Measurements from ENCODE around the gene ANKH. TPM values are rescaled to one million over a fixed set of nuclear protein-coding genes. Genes with fewer than 3 reads are reported as not detected.

ANKH gene
- polyA plus RNA-seq, 1 donor (not counting 4 experiments of a cell fraction or from before 2014, with no cell fraction given), result 13.8 TPM

DNA sequence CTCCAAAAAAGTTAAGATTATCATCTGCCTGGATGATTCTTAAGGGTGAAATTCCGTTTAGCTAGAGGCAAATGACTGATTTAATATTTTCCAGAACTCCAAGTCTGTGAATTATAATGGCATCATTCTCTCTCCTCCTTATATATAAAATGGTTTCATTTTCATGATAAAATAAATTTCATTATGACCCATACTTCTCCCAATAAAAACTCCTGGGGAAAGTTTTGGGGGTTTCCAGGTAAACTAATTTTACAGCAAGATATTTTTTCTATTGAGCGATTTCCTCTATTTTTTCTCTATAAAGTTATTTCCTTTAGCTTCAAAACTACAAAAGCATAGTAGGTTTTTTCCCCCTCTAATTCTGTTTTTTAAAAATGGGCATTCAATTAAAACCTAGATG lies 214.7 kb downstream of the ANKH start:
- Histone ChIP-seq H3K36me3 (ENCODE audit: control insufficient read depth in 2 of 2, extremely low read depth in 1 of 2, insufficient read depth in 2 of 2, low read length in 2 of 2) (no peaks in the 10 kb centered on the region), H3K4me1 (ENCODE audit: control insufficient read depth, extremely low read depth, insufficient read depth, low read length) (peaks cover 27% of the 10 kb centered on the region), H3K4me2 (ENCODE audit: control insufficient read depth, extremely low read depth, insufficient read depth, low read depth, low read length) (no peak overlapping the region), H3K9me1 (ENCODE audit: control insufficient read depth, extremely low read depth, insufficient read depth, low read length) (no peaks in the 10 kb centered on the region), H3K9ac (ENCODE audit: control insufficient read depth, extremely low read depth, insufficient read depth, low read length) (no peak overlapping the region), H4K20me1 (ENCODE audit: control insufficient read depth, extremely low read depth, insufficient read depth, low read length) (no peaks in the 10 kb centered on the region), H3K27ac (ENCODE audit: control insufficient read depth, insufficient read depth, low read length) (no peak overlapping the region), H3K9me3 (ENCODE audit: control insufficient read depth, low read depth, low read length) (no peaks in the 10 kb centered on the region), H3K4me3 (ENCODE audit: control insufficient read depth in 2 of 3, extremely low read depth in 1 of 3, insufficient read depth in 2 of 3, low read depth in 1 of 3, low read length in 3 of 3) (no peak overlapping the region), H3K79me2 (ENCODE audit: control insufficient read depth, insufficient read depth, low read length) (no peaks in the 10 kb centered on the region), H2AFZ (ENCODE audit: control insufficient read depth, low read length) (no peak overlapping the region), H3K27me3 (ENCODE audit: control insufficient read depth, extremely low read depth, insufficient read depth, low read length) (no peaks in the 10 kb centered on the region)
- dilution Hi-C loops (cut with MboI; ENCODE audit: extremely low pct_ligation_motif_present, low sequenced_read_pairs), result no loop called here
- DNase-seq (ENCODE audit: low read depth, low spot score) (no peak), FAIRE-seq (no peak)
- TF ChIP-seq EZH2 (IDR thresholded peaks at IDR 0.05; ENCODE audit: low read length), result no peak
- TF ChIP-seq, protein P1, sequence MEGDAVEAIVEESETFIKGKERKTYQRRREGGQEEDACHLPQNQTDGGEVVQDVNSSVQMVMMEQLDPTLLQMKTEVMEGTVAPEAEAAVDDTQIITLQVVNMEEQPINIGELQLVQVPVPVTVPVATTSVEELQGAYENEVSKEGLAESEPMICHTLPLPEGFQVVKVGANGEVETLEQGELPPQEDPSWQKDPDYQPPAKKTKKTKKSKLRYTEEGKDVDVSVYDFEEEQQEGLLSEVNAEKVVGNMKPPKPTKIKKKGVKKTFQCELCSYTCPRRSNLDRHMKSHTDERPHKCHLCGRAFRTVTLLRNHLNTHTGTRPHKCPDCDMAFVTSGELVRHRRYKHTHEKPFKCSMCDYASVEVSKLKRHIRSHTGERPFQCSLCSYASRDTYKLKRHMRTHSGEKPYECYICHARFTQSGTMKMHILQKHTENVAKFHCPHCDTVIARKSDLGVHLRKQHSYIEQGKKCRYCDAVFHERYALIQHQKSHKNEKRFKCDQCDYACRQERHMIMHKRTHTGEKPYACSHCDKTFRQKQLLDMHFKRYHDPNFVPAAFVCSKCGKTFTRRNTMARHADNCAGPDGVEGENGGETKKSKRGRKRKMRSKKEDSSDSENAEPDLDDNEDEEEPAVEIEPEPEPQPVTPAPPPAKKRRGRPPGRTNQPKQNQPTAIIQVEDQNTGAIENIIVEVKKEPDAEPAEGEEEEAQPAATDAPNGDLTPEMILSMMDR (optimal IDR thresholded peaks at IDR 0.05 in 1 of 3, IDR thresholded peaks at IDR 0.05 in 1 of 3, conservative IDR thresholded peaks at IDR 0.05 in 1 of 3; ENCODE audit: extremely low read depth in 1 of 3, insufficient read depth in 2 of 3, low read length in 3 of 3), result no peak

DNA sequence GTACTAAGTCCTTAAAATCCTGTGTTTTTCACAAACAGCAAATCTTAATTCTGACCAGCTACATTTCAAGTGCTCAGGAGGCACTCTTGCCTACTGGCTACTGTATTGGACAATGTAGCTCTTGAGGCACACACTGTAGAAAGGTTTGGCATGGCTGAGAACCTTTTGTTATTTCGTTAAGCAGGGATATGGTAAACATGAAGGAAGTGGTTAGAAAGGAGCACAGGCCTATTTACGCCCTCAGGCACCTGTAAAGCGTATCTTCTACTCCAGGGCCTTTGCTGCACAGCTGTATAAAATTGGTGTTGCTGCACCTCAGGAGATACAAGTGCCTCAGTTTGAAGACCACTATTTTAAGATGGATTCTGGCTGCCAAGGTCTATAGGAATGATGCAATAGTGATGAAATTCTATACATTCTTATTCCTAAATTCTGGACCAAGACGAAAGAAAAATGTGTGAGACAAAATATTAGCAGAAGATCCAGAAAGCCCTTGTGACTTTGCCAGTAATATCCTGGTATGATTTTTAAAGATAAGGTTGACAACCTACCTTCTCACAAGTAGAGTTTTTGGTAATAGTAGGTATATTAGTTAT lies 216.3 kb downstream of the ANKH start:
- Histone ChIP-seq H3K4me1 (ENCODE audit: control insufficient read depth, extremely low read depth, insufficient read depth, low read length) (peaks cover 12% of the 10 kb centered on the region), H3K79me2 (ENCODE audit: control insufficient read depth, insufficient read depth, low read length) (no peaks in the 10 kb centered on the region), H3K4me2 (ENCODE audit: control insufficient read depth, extremely low read depth, insufficient read depth, low read depth, low read length) (no peak overlapping the region), H4K20me1 (ENCODE audit: control insufficient read depth, extremely low read depth, insufficient read depth, low read length) (no peaks in the 10 kb centered on the region), H3K36me3 (ENCODE audit: control insufficient read depth in 2 of 2, extremely low read depth in 1 of 2, insufficient read depth in 2 of 2, low read length in 2 of 2) (no peaks in the 10 kb centered on the region), H3K9ac (ENCODE audit: control insufficient read depth, extremely low read depth, insufficient read depth, low read length) (no peak overlapping the region), H3K27me3 (ENCODE audit: control insufficient read depth, extremely low read depth, insufficient read depth, low read length) (no peaks in the 10 kb centered on the region), H3K9me3 (ENCODE audit: control insufficient read depth, low read depth, low read length) (no peaks in the 10 kb centered on the region), H3K27ac (ENCODE audit: control insufficient read depth, insufficient read depth, low read length) (no peak overlapping the region), H2AFZ (ENCODE audit: control insufficient read depth, low read length) (no peak overlapping the region), H3K9me1 (ENCODE audit: control insufficient read depth, extremely low read depth, insufficient read depth, low read length) (no peaks in the 10 kb centered on the region), H3K4me3 (ENCODE audit: control insufficient read depth in 2 of 3, extremely low read depth in 1 of 3, insufficient read depth in 2 of 3, low read depth in 1 of 3, low read length in 3 of 3) (no peak overlapping the region)
- no peak for DNase-seq (ENCODE audit: low read depth, low spot score)
- dilution Hi-C loops (cut with MboI; ENCODE audit: extremely low pct_ligation_motif_present, low sequenced_read_pairs), result no loop called here
- TF ChIP-seq, protein P1 (optimal IDR thresholded peaks at IDR 0.05 in 1 of 3, IDR thresholded peaks at IDR 0.05 in 1 of 3, conservative IDR thresholded peaks at IDR 0.05 in 1 of 3; ENCODE audit: extremely low read depth in 1 of 3, insufficient read depth in 2 of 3, low read length in 3 of 3), result no peak
- TF ChIP-seq EZH2 (IDR thresholded peaks at IDR 0.05; ENCODE audit: low read length), result no peak
- FAIRE-seq, result no peak

Small RNA genes within 50 kb of the gene (small RNA-seq; reads per million reads assigned to genes)
- gene HNRNPKP5 (ENCODE audit: insufficient read length in 3 of 3, low read depth in 3 of 3, low replicate concordance in 1 of 3), result 0 reads per million in 3 experiments
- 0 to 0.75 (median 0.67) reads per million in 3 experiments for gene MIR4637 (ENCODE audit: insufficient read length in 3 of 3, low read depth in 3 of 3, low replicate concordance in 1 of 3)

Other genes starting within 250 kb of the ANKH start
- gene OTULIN, start 207.1 kb downstream of the ANKH start, polyA plus RNA-seq, result 14.7 to 18.4 TPM (median 18.3 TPM) in 3 replicates